Stomach smooth muscle (tissue), 2 donors: ENCODE data around the gene DHX40.
"Not testable (repeated sequence)": the region's sequence is repeated elsewhere in the genome, so short reads cannot be mapped to it uniquely, and the experiment has no call there.

Experiments
- H3K27ac ChIP-seq: one replicate; pipeline ENCODE4 v1.7.0; 2013; ENCODE audit warnings: mild to moderate bottlenecking, low read length, inconsistent platforms
- H3K27me3 ChIP-seq, 2 donors: one replicate each; pipeline ENCODE4 v1.7.0; 2013; ENCODE audit warnings: low read length in 2 of 2; ENCODE audit not compliant: insufficient read depth in 2 of 2, control insufficient read depth in 1 of 2
- H3K36me3 ChIP-seq, 2 donors: one replicate each; pipeline ENCODE4 v1.7.0; 2013; ENCODE audit warnings: low read length in 2 of 2; ENCODE audit not compliant: control insufficient read depth in 2 of 2, insufficient read depth in 2 of 2
- H3K4me1 ChIP-seq: one replicate; pipeline ENCODE4 v1.7.0; 2013; ENCODE audit warnings: low read length; ENCODE audit not compliant: control insufficient read depth, insufficient read depth
- H3K4me3 ChIP-seq, 2 donors: one replicate each; pipeline ENCODE4 v1.7.0; 2013; ENCODE audit warnings: low read length in 2 of 2
- H3K9ac ChIP-seq, 2 donors: one replicate each; pipeline ENCODE4 v1.7.0; 2013; ENCODE audit warnings: low read length in 2 of 2, mild to moderate bottlenecking in 1 of 2
- H3K9me3 ChIP-seq, 2 donors: one replicate each; pipeline ENCODE4 v1.7.0; 2013; ENCODE audit warnings: low read length in 2 of 2; ENCODE audit not compliant: control insufficient read depth in 2 of 2
- donor health status: healthy.
- donor health status: Pancreatic carcinoma.

The DHX40 gene

GRCh38 chr17:59565959-59566324, 532 bp downstream of the DHX40 start:
- no peaks in the 10 kb centered on the region for H3K9me3 ChIP-seq
- H3K27ac ChIP-seq, result peak overlapping the region; percentile 89
- H3K4me3 ChIP-seq, result peak overlapping the region; percentile 99
- peak overlapping the region; percentile 88 to 96 for H3K9ac ChIP-seq
- no peaks in the 10 kb centered on the region for H3K36me3 ChIP-seq
- peaks cover 9% of the 10 kb centered on the region for H3K4me1 ChIP-seq
- H3K27me3 ChIP-seq, result no peaks in the 10 kb centered on the region

GRCh38 chr17:59569151-59569550, 3.7 kb downstream of the DHX40 start:
- H3K9ac ChIP-seq, H3K9me3 ChIP-seq, H3K4me3 ChIP-seq, H3K27me3 ChIP-seq, H3K36me3 ChIP-seq, H3K4me1 ChIP-seq, H3K27ac ChIP-seq: not testable (repeated sequence)

GRCh38 chr17:59572301-59572924, 7.0 kb downstream of the DHX40 start:
- Histone ChIP-seq H3K9ac (no peak overlapping the region), H3K27ac (no peak overlapping the region), H3K36me3 (no peaks in the 10 kb centered on the region), H3K4me3 (no peak overlapping the region), H3K27me3 (no peaks in the 10 kb centered on the region), H3K4me1 (no peaks in the 10 kb centered on the region), H3K9me3 (no peaks in the 10 kb centered on the region)

- H3K4me1 ChIP-seq, H3K27ac ChIP-seq, H3K4me3 ChIP-seq, H3K9ac ChIP-seq, H3K36me3 ChIP-seq, H3K27me3 ChIP-seq, H3K9me3 ChIP-seq: not testable (repeated sequence)
These were observed 18.8 kb downstream of the DHX40 start for GRCh38 chr17:59584168-59584567.

- H3K36me3 ChIP-seq, result peaks cover 19 to 20% of the 10 kb centered on the region in 2 donors
- H3K9me3 ChIP-seq, result no peaks in the 10 kb centered on the region
- H3K27ac ChIP-seq, result no peak overlapping the region
- H3K4me3 ChIP-seq, result no peak overlapping the region
- H3K4me1 ChIP-seq, result no peaks in the 10 kb centered on the region
- H3K9ac ChIP-seq, result no peak overlapping the region
- H3K27me3 ChIP-seq, result no peaks in the 10 kb centered on the region
These were observed 34.8 kb downstream of the DHX40 start for GRCh38 chr17:59600169-59600568.

- Histone ChIP-seq H3K27ac (no peak overlapping the region), H3K4me1 (no peaks in the 10 kb centered on the region), H3K36me3 (peaks cover 25 to 26% of the 10 kb centered on the region in 2 donors), H3K9me3 (no peaks in the 10 kb centered on the region), H3K27me3 (no peaks in the 10 kb centered on the region), H3K4me3 (no peak overlapping the region), H3K9ac (no peak overlapping the region)
These were observed 35.7 kb downstream of the DHX40 start for GRCh38 chr17:59601130-59601529.

- no peaks in the 10 kb centered on the region for H3K9me3 ChIP-seq
- no peak overlapping the region for H3K9ac ChIP-seq
- H3K4me3 ChIP-seq, result no peak overlapping the region
- H3K27ac ChIP-seq, result no peak overlapping the region
- peaks cover 25 to 29% of the 10 kb centered on the region in 2 donors for H3K36me3 ChIP-seq
- H3K4me1 ChIP-seq, result no peaks in the 10 kb centered on the region
- no peaks in the 10 kb centered on the region for H3K27me3 ChIP-seq
These were observed 41.7 kb downstream of the DHX40 start for GRCh38 chr17:59607061-59607460.

- Histone ChIP-seq H3K27me3 (no peaks in the 10 kb centered on the region), H3K9ac (no peak overlapping the region), H3K36me3 (peaks cover 17 to 21% of the 10 kb centered on the region in 2 donors), H3K9me3 (no peaks in the 10 kb centered on the region), H3K27ac (no peak overlapping the region), H3K4me3 (no peak overlapping the region), H3K4me1 (no peaks in the 10 kb centered on the region)
These were observed 42.5 kb downstream of the DHX40 start for GRCh38 chr17:59607817-59608403.

GRCh38 chr17:59611503-59611902, 46.1 kb downstream of the DHX40 start:
- peaks cover 3 to 13% of the 10 kb centered on the region in 2 donors for H3K36me3 ChIP-seq
- H3K9ac ChIP-seq, result no peak overlapping the region
- H3K27ac ChIP-seq, result no peak overlapping the region
- H3K9me3 ChIP-seq, result no peaks in the 10 kb centered on the region
- H3K4me3 ChIP-seq, result no peak overlapping the region
- no peaks in the 10 kb centered on the region for H3K4me1 ChIP-seq
- H3K27me3 ChIP-seq, result no peaks in the 10 kb centered on the region

- no peaks in the 10 kb centered on the region for H3K36me3 ChIP-seq
- no peak overlapping the region for H3K27ac ChIP-seq
- H3K27me3 ChIP-seq, result no peaks in the 10 kb centered on the region
- H3K4me3 ChIP-seq, result no peak overlapping the region
- H3K4me1 ChIP-seq, result peaks cover 4% of the 10 kb centered on the region
- H3K9ac ChIP-seq, result no peak overlapping the region
- no peaks in the 10 kb centered on the region for H3K9me3 ChIP-seq
These were observed 51.0 kb downstream of the DHX40 start for GRCh38 chr17:59616253-59616920.

- H3K9ac ChIP-seq, result no peak overlapping the region
- no peaks in the 10 kb centered on the region for H3K27me3 ChIP-seq
- H3K4me1 ChIP-seq, result peaks cover 4% of the 10 kb centered on the region
- H3K9me3 ChIP-seq, result no peaks in the 10 kb centered on the region
- H3K27ac ChIP-seq, result no peak overlapping the region
- no peaks in the 10 kb centered on the region for H3K36me3 ChIP-seq
- H3K4me3 ChIP-seq, result no peak overlapping the region
These were observed 51.8 kb downstream of the DHX40 start for GRCh38 chr17:59617156-59617732.
